GM12872 (cell line): ENCODE results near the gene G3BP1.

ENCODE experiments used
- CTCF ChIP-seq: IDR thresholded peaks from 3 replicates; pipeline ENCODE4 v1.5.1; 2011; ENCODE audit warnings: low read depth, mild to moderate bottlenecking, low read length, moderate library complexity; ENCODE audit not compliant: insufficient read depth

G3BP1 gene

GRCh38 chr5:151855701-151856100 lies 83.9 kb downstream of the G3BP1 start:
- no peak for TF ChIP-seq CTCF

GRCh38 chr5:151856861-151857260 lies 85.1 kb downstream of the G3BP1 start:
- no peak for TF ChIP-seq CTCF
